Activated CD4-positive, alpha-beta memory T cell treated with anti-CD3 and anti-CD28 coated beads, Interleukin-2, amount 10 ng/mL, durations not matched to agents 7 days and 5 days (primary cell): ENCODE data around the gene MYD88. TPM values are rescaled to one million over a fixed set of nuclear protein-coding genes. Genes with fewer than 3 reads are reported as not detected.
A peak's percentile ranks its signal among the peaks of the same experiment; 100 is the strongest.

Experiments used
- CTCF ChIA-PET: fragments of 350-600 bp; sonication (Branson Sonifier 250); formaldehyde crosslinking; loops from one replicate; lab custom pipeline; 2021; ENCODE audit warnings: antibody characterized with exemption, inconsistent platforms; lab: Charles Lee
- POLR2A ChIA-PET: fragments of 350-600 bp; sonication (Branson Sonifier 250); formaldehyde crosslinking; loops from one replicate; lab custom pipeline; 2021; ENCODE audit warnings: antibody characterized with exemption; lab: Charles Lee
- DNase-seq: peaks from one replicate; pipeline ENCODE4 v3.0.0-alpha.2; 2020
- H3K27ac Mint-ChIP-seq: one replicate; pipeline ENCODE4 v1.8.0; 2021; ENCODE audit warnings: mild to moderate bottlenecking, mixed read lengths
- H3K27me3 Mint-ChIP-seq: one replicate; pipeline ENCODE4 v1.8.0; 2021; ENCODE audit warnings: mixed read lengths
- H3K36me3 Mint-ChIP-seq: one replicate; pipeline ENCODE4 v1.8.0; 2021; ENCODE audit warnings: low read depth, mixed read lengths
- H3K4me1 Mint-ChIP-seq: one replicate; pipeline ENCODE4 v1.8.0; 2021; ENCODE audit warnings: mixed read lengths
- H3K4me3 Mint-ChIP-seq: one replicate; pipeline ENCODE4 v1.8.0; 2021; ENCODE audit warnings: mild to moderate bottlenecking, mixed read lengths
- H3K9me3 Mint-ChIP-seq: one replicate; pipeline ENCODE4 v1.8.0; 2021; ENCODE audit warnings: mixed read lengths
- total RNA-seq, 2 experiments: library from RNA; stranded (reverse); gene quantifications; one replicate each; pipeline ENCODE4 v1.2.3, GENCODE V29; 2021

The MYD88 gene
- total RNA-seq, 2 experiments from 2014 or later = 87.9 to 91.3 TPM

- H3K36me3 Mint-ChIP-seq = peaks cover 25% of the 10 kb centered on the region
- ChIA-PET POLR2A (interaction anchor here (0.7 to 6.1 kb wide), 29 partner anchors 8 to 331 kb away, joined by 3 to 286 read pairs (median 4); partner anchors contain the start of genes ACAA1, DLEC1, EXOG and MYD88), CTCF (interaction anchor here (0.9 to 5.4 kb wide), 11 partner anchors 13 to 331 kb away, joined by 3 to 55 read pairs (median 5); partner anchors contain the start of genes ACAA1, DLEC1, EXOG and XYLB)
- H3K4me3 Mint-ChIP-seq = peak overlapping the region; percentile 96
- H3K27me3 Mint-ChIP-seq = no peaks in the 10 kb centered on the region
- peak overlapping the region; percentile 99 for H3K27ac Mint-ChIP-seq
- DNase-seq = peak; percentile 51
- H3K9me3 Mint-ChIP-seq = no peaks in the 10 kb centered on the region
- peaks cover 58% of the 10 kb centered on the region for H3K4me1 Mint-ChIP-seq
Observed at GRCh38 chr3:38165722-38166387, 27.4 kb downstream of the MYD88 start.

- ChIA-PET CTCF (interaction anchor here (1.4 to 5.4 kb wide), 2 partner anchors 15 to 171 kb away, joined by 4 to 55 read pairs; no protein-coding TSS in a partner anchor), POLR2A (interaction anchor here (1.0 to 6.1 kb wide), 2 partner anchors 28 kb away, joined by 3 to 286 read pairs; partner anchors contain the start of genes ACAA1 and MYD88)
- Mint-ChIP-seq H3K36me3 (peaks cover 28% of the 10 kb centered on the region), H3K27ac (peak overlapping the region; percentile 12), H3K4me3 (peak overlapping the region; percentile 96), H3K4me1 (peaks cover 72% of the 10 kb centered on the region), H3K9me3 (no peaks in the 10 kb centered on the region), H3K27me3 (no peaks in the 10 kb centered on the region)
- no peak for DNase-seq
Observed at GRCh38 chr3:38167591-38167990, 29.1 kb downstream of the MYD88 start.

GRCh38 chr3:38168151-38169026 is 29.9 kb downstream of the MYD88 start:
- no peak overlapping the region for H3K4me3 Mint-ChIP-seq
- H3K27ac Mint-ChIP-seq = peak overlapping the region; percentile 3
- H3K4me1 Mint-ChIP-seq = peaks cover 74% of the 10 kb centered on the region
- no peaks in the 10 kb centered on the region for H3K27me3 Mint-ChIP-seq
- H3K9me3 Mint-ChIP-seq = no peaks in the 10 kb centered on the region
- ChIA-PET POLR2A (interaction anchor here (1.0 to 6.1 kb wide), 2 partner anchors 27 to 29 kb away, joined by 3 to 286 read pairs; partner anchors contain the start of genes ACAA1 and MYD88), CTCF (no interaction called here)
- no peak for DNase-seq
- H3K36me3 Mint-ChIP-seq = peaks cover 28% of the 10 kb centered on the region

DNA sequence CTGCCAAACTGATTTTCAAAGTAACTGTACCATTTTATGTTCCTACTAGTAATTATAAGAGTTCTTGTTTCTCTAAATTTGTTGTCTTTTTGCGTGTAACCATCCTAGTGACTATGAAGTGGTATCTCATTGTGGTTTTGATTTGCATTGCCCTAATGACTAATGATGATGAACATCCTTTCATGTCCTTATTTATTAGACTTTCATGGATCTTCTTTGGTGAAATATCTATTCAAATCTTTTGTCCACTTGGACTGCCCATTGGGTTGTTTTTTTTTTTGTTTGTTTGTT is 30.5 kb downstream of the MYD88 start:
- H3K4me1 Mint-ChIP-seq = peaks cover 74% of the 10 kb centered on the region
- DNase-seq = no peak
- H3K9me3 Mint-ChIP-seq = no peaks in the 10 kb centered on the region
- H3K27ac Mint-ChIP-seq = no peak overlapping the region
- H3K4me3 Mint-ChIP-seq = no peak overlapping the region
- ChIA-PET CTCF (no interaction called here), POLR2A (no interaction called here)
- H3K36me3 Mint-ChIP-seq = peaks cover 28% of the 10 kb centered on the region
- no peaks in the 10 kb centered on the region for H3K27me3 Mint-ChIP-seq

DNA sequence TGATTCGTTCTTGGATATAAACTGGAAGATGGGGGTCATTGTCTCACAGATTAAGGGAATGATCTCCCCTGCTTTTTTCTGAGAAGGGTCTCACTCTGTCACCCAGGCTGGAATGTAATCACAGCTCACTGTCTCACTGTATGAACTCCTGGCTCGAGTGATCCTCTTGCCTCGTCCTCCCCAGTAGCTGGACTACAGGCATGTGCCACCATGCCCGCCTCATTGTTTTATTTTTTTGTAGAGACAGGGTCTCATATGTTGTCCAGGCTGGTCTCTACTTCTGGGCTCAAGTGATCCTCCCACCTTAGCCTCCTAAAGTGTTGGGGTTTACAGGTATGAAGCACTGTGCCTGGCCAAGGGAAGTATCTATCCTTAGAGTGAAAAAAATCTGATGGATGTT is 32.3 kb downstream of the MYD88 start:
- no peak overlapping the region for H3K4me3 Mint-ChIP-seq
- H3K4me1 Mint-ChIP-seq = peaks cover 81% of the 10 kb centered on the region
- ChIA-PET POLR2A (interaction anchor here (1.8 to 2.6 kb wide), 2 partner anchors 32 to 34 kb away, joined by 4 to 12 read pairs; partner anchors contain the start of gene ACAA1), CTCF (interaction anchor here (0.8 to 2.7 kb wide), 2 partner anchors 7 to 50 kb away, joined by 3 to 11 read pairs; no protein-coding TSS in a partner anchor)
- no peak overlapping the region for H3K27ac Mint-ChIP-seq
- peaks cover 27% of the 10 kb centered on the region for H3K36me3 Mint-ChIP-seq
- no peaks in the 10 kb centered on the region for H3K27me3 Mint-ChIP-seq
- DNase-seq = no peak
- H3K9me3 Mint-ChIP-seq = no peaks in the 10 kb centered on the region

GRCh38 chr3:38171622-38172021 is 33.2 kb downstream of the MYD88 start:
- ChIA-PET POLR2A (interaction anchor here (0.6 to 2.6 kb wide), 3 partner anchors 33 to 54 kb away, joined by 3 to 12 read pairs (median 4); partner anchors contain the start of gene ACAA1), CTCF (interaction anchor here (2.7 kb wide), 1 partner anchor 8 kb away, joined by 11 read pairs; no protein-coding TSS in a partner anchor)
- peaks cover 77% of the 10 kb centered on the region for H3K4me1 Mint-ChIP-seq
- H3K4me3 Mint-ChIP-seq = no peak overlapping the region
- H3K27ac Mint-ChIP-seq = no peak overlapping the region
- no peaks in the 10 kb centered on the region for H3K27me3 Mint-ChIP-seq
- peaks cover 21% of the 10 kb centered on the region for H3K36me3 Mint-ChIP-seq
- DNase-seq = no peak
- no peaks in the 10 kb centered on the region for H3K9me3 Mint-ChIP-seq

- ChIA-PET POLR2A (interaction anchor here (1.0 kb wide), 1 partner anchor 9 kb away, joined by 3 read pairs; the partner anchor contains the start of gene OXSR1), CTCF (interaction anchor here (1.0 kb wide), 1 partner anchor 12 kb away, joined by 3 read pairs; no protein-coding TSS in a partner anchor)
- H3K27ac Mint-ChIP-seq = peak overlapping the region; percentile 13
- no peak for DNase-seq
- peak overlapping the region; percentile 45 for H3K4me3 Mint-ChIP-seq
- H3K36me3 Mint-ChIP-seq = peaks cover 19% of the 10 kb centered on the region
- peaks cover 59% of the 10 kb centered on the region for H3K4me1 Mint-ChIP-seq
- no peaks in the 10 kb centered on the region for H3K27me3 Mint-ChIP-seq
- no peaks in the 10 kb centered on the region for H3K9me3 Mint-ChIP-seq
Observed at GRCh38 chr3:38173834-38174418, 35.5 kb downstream of the MYD88 start.

- Mint-ChIP-seq H3K36me3 (peaks cover 28% of the 10 kb centered on the region), H3K9me3 (no peaks in the 10 kb centered on the region), H3K27ac (no peak overlapping the region), H3K4me1 (peaks cover 35% of the 10 kb centered on the region), H3K4me3 (no peak overlapping the region), H3K27me3 (no peaks in the 10 kb centered on the region)
- ChIA-PET POLR2A (no interaction called here), CTCF (no interaction called here)
- no peak for DNase-seq
Observed at GRCh38 chr3:38177181-38177580, 38.7 kb downstream of the MYD88 start.

DNA sequence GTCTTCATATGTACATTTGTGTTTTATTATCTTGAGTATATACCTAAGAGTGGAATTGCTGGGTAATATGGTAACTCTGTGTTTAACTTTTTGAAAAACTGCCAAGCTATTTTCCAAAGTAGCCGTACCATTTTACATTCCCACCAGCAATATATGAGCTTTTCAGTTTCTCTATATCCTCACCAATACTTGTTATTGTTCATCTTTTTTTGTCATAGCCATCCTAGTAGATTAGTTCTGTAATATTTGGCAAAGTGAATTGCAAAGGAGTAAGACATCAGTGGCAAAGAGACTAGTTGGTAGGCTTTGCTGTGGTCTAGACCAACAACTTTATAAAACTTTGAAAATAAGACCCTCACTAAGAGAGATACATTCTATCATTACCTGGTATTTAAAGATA is 48.3 kb downstream of the MYD88 start:
- H3K27me3 Mint-ChIP-seq = no peaks in the 10 kb centered on the region
- H3K36me3 Mint-ChIP-seq = peaks cover 47% of the 10 kb centered on the region
- no peak for DNase-seq
- ChIA-PET CTCF (no interaction called here), POLR2A (interaction anchor here (1.6 to 2.6 kb wide), 2 partner anchors 21 to 50 kb away, joined by 3 to 18 read pairs; partner anchors contain the start of genes ACAA1 and OXSR1)
- H3K9me3 Mint-ChIP-seq = no peaks in the 10 kb centered on the region
- H3K27ac Mint-ChIP-seq = no peak overlapping the region
- H3K4me3 Mint-ChIP-seq = no peak overlapping the region
- H3K4me1 Mint-ChIP-seq = peaks cover 9% of the 10 kb centered on the region

DNA sequence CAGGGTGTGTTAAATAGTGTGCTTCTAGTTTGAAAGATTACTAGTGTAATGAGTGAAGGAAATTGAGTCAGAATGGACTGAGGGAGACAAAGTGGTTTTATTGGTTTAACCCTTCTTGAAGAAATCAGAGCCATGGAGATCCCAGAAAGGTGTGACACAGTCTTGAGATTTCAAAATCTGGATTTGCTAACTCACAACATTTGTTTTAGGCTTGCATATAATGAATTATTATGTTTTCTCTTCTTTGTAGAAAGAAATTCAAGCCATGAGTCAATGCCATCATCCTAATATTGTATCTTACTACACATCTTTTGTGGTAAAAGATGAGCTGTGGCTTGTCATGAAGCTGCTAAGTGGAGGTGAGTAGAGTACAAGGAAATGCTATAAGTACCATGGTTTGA is 52.0 kb downstream of the MYD88 start:
- CTCF ChIA-PET = interaction anchor here (1.0 to 1.4 kb wide), 2 partner anchors 15 to 26 kb away, joined by 4 to 6 read pairs; no protein-coding TSS in a partner anchor
- H3K36me3 Mint-ChIP-seq = peaks cover 48% of the 10 kb centered on the region
- no peak overlapping the region for H3K4me3 Mint-ChIP-seq
- H3K27ac Mint-ChIP-seq = peak overlapping the region; percentile 24
- H3K9me3 Mint-ChIP-seq = no peaks in the 10 kb centered on the region
- H3K4me1 Mint-ChIP-seq = peaks cover 9% of the 10 kb centered on the region
- no peaks in the 10 kb centered on the region for H3K27me3 Mint-ChIP-seq
- POLR2A ChIA-PET = interaction anchor here (1.9 to 4.8 kb wide), 2 partner anchors 14 to 26 kb away, joined by 7 to 34 read pairs; partner anchors contain the start of gene OXSR1
- DNase-seq = no peak
